ENCODE data around the gene GRK4.

Gene GRK4

DNA sequence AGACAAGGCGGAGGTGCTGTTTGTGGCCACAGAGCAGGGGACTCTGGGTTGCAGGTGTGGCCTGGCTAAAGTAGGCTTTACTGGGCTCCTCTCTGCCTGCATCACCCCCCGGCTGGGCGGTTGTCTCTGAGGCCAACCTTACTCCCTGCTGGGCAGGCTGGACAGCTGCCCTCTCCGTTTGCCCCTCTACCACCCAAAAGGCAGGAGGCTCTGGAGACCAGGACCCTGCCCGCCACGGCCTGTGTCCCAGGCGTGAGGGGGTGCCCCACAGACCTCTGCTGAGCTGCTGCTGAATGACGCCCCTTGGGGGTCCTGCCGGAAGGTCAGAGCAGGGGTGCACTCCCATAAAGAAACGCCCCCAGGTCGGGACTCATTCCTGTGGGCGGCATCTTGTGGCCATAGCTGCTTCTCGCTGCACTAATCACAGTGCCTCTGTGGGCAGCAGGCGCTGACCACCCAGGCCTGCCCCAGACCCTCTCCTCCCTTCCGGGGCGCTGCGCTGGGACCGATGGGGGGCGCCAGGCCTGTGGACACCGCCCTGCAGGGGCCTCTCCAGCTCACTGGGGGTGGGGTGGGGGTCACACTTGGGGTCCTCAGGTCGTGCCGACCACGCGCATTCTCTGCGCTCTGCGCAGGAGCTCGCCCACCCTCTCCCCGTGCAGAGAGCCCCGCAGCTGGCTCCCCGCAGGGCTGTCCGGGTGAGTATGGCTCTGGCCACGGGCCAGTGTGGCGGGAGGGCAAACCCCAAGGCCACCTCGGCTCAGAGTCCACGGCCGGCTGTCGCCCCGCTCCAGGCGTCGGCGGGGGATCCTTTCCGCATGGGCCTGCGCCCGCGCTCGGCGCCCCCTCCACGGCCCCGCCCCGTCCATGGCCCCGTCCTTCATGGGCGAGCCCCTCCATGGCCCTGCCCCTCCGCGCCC, 110.0 kb downstream of the GRK4 start:
- DNase-seq (ENCODE audit: low read depth) = no peak

DNA sequence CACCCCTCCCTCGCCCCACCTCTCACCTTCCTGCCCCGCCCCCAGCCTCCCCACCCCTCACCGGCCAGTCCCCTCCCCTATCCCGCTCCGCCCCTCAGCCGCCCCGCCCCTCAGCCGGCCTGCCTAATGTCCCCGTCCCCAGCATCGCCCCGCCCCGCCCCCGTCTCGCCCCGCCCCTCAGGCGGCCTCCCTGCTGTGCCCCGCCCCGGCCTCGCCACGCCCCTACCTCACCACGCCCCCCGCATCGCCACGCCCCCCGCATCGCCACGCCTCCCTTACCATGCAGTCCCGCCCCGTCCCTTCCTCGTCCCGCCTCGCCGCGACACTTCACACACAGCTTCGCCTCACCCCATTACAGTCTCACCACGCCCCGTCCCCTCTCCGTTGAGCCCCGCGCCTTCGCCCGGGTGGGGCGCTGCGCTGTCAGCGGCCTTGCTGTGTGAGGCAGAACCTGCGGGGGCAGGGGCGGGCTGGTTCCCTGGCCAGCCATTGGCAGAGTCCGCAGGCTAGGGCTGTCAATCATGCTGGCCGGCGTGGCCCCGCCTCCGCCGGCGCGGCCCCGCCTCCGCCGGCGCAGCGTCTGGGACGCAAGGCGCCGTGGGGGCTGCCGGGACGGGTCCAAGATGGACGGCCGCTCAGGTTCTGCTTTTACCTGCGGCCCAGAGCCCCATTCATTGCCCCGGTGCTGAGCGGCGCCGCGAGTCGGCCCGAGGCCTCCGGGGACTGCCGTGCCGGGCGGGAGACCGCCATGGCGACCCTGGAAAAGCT, 110.9 kb downstream of the GRK4 start, which contains the start of the genes HTT and HTT-AS:
Gene HTT (plus strand): TSS at position 604 of the 768 bp plus-strand sequence. CDS start 145 bp downstream, at position 749.
Gene HTT-AS (minus strand): TSS at position 461 of the 768 bp plus-strand sequence.
- DNase-seq (ENCODE audit: low read depth) = peak; percentile 65

DNA sequence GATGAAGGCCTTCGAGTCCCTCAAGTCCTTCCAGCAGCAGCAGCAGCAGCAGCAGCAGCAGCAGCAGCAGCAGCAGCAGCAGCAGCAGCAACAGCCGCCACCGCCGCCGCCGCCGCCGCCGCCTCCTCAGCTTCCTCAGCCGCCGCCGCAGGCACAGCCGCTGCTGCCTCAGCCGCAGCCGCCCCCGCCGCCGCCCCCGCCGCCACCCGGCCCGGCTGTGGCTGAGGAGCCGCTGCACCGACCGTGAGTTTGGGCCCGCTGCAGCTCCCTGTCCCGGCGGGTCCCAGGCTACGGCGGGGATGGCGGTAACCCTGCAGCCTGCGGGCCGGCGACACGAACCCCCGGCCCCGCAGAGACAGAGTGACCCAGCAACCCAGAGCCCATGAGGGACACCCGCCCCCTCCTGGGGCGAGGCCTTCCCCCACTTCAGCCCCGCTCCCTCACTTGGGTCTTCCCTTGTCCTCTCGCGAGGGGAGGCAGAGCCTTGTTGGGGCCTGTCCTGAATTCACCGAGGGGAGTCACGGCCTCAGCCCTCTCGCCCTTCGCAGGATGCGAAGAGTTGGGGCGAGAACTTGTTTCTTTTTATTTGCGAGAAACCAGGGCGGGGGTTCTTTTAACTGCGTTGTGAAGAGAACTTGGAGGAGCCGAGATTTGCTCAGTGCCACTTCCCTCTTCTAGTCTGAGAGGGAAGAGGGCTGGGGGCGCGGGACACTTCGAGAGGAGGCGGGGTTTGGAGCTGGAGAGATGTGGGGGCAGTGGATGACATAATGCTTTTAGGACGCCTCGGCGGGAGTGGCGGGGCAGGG, 111.7 kb downstream of the GRK4 start:
- no peak for DNase-seq (ENCODE audit: low read depth)

DNA sequence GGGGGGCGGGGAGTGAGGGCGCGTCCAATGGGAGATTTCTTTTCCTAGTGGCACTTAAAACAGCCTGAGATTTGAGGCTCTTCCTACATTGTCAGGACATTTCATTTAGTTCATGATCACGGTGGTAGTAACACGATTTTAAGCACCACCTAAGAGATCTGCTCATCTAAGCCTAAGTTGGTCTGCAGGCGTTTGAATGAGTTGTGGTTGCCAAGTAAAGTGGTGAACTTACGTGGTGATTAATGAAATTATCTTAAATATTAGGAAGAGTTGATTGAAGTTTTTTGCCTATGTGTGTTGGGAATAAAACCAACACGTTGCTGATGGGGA, 112.2 kb downstream of the GRK4 start:
- DNase-seq (ENCODE audit: low read depth) = no peak

DNA sequence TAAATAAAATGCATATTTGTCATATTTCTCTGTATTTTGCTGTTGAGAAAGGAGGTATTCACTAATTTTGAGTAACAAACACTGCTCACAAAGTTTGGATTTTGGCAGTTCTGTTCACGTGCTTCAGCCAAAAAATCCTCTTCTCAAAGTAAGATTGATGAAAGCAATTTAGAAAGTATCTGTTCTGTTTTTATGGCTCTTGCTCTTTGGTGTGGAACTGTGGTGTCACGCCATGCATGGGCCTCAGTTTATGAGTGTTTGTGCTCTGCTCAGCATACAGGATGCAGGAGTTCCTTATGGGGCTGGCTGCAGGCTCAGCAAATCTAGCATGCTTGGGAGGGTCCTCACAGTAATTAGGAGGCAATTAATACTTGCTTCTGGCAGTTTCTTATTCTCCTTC, 114.4 kb downstream of the GRK4 start:
- DNase-seq (ENCODE audit: low read depth) = no peak

DNA sequence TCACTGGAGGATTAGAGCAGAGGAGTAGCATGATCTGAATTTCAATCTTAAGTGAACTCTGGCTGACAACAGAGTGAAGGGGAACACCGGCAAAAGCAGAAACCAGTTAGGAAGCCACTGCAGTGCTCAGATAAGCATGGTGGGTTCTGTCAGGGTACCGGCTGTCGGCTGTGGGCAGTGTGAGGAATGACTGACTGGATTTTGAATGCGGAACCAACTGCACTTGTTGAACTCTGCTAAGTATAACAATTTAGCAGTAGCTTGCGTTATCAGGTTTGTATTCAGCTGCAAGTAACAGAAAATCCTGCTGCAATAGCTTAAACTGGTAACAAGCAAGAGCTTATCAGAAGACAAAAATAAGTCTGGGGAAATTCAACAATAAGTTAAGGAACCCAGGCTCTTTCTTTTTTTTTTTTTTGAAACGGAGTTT, 116.3 kb downstream of the GRK4 start:
- DNase-seq (ENCODE audit: low read depth) = no peak

DNA sequence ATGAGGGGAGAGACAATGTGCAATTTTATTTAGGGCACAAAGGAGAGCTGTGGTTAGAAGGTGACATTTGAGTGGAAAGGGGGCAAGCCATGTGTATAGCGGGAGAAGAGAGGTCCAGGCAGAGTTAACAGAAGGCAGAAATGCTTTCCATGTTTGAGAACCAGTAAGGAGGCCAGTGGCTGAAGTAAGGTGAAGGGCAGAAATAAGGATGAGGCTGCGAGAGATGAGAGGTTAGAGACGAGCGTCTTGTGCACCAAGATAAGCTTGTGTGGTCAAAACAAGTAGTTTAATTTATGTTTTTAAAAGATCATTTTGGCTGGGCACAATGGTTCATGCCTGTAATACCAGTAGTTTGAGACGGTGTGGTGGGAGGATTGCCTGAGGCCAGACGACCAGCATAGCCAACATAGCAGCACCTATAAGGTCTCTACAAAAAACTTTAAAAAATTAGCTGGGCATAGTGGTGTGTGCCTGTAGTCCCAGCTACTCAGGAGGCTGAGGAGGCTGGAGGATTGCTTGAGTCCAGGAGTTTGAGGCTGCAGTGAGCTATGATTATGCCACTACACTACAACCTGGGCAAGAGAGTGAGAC, 119.6 kb downstream of the GRK4 start:
- DNase-seq (ENCODE audit: low read depth) = no peak

DNA sequence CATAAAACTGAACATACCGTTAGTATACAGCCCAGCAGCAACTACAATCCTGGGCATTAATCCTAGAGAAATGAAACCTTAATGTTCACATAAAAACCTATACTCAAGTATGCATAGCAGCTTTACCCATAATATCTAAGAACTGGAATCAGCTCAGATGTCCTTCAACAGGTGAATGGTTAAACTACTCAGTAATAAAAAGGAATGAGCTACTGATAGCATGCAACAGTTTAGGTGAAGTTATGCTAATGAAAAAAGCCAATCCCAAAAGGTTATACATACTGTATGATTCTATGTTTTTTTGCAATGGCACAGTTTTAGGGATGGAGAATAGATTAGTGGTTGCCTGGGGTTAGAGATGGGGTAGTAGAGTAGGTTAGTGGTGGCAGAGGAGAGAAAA, 120.4 kb downstream of the GRK4 start:
- no peak for DNase-seq (ENCODE audit: low read depth)

DNA sequence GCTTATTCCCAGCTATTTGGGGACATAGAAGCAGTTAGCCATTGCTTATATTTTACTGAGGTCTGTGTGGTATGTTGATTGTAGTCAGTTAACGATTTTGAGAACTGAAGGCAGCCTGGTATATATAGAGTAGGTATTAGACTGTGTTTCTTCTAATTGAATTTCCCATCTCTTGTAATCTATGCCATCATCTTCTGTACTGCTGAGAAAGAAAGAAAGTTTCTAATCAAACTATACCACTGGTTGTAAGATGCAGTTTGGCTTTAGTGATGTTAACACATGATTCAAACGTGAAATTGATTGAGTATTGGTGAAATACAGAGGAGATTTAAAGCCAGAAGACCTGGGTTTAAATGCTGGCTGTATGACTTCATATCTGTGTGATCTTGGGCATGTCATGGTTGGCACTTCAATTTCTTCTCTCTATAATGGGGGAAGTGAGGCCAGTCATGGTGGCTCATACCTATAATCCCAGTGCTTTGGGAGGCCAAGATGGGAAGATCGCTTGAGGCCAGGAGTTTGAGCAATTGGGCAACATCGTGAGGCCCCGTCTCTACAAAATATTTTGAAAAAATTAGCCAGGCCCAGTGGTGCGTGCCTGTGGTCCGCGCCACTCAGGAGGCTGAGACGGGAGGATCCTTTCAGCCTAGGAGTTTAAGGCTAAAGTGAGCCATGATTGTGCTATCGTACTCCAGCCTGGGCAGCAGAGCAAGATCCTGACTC, 122.7 kb downstream of the GRK4 start:
- no peak for DNase-seq (ENCODE audit: low read depth)

DNA sequence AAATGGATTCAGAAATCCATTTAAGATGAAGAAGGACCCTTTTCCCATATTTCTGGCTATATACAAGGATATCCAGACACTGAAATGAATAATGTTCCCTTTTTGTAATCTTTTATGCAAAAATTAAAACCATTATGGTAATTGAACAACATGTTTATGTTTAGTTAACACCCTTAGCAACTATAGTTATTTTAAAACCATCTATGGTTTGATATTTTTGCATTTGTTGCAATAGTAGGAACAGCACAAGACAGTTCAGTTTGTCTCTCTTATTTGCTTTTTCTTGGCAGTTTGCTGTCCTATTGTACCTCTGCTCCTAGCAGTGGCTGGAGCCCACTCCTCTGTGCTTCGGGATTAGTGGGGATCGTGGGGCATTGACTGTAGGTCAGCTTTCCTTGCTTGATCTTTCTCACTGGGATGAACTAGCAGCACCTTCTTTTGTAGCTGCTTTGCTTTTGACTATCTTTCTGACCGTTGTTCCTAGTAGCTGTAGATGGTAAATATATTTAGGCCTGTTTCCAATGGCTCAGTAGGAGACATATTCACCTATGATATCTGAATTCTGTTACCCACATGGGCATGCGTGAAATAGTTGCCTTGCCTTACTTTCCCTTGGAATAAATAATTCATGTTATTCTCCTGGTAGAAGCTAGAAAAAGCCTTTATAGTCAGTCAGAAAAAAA, 123.9 kb downstream of the GRK4 start:
- DNase-seq (ENCODE audit: low read depth) = no peak
